H1 (cell line): ENCODE data around the gene NME7. TPM values are rescaled to one million over a fixed set of nuclear protein-coding genes. Genes with fewer than 3 reads are reported as not detected.

ENCODE experiments used
- CTCF ChIA-PET: fragments of 300-600 bp; sonication (Branson Sonifier 250); formaldehyde crosslinking; loops from one replicate; lab custom pipeline; 2021; ENCODE audit not compliant: partially characterized antibody; lab: Charles Lee
- POLR2A ChIA-PET: fragments of 300-600 bp; sonication (Branson Sonifier 250); formaldehyde crosslinking; loops from one replicate; lab custom pipeline; 2021; ENCODE audit warnings: inconsistent platforms; ENCODE audit not compliant: partially characterized antibody; lab: Charles Lee
- DNase-seq, 2 experiments: peaks; one replicate each; pipeline versions ENCODE4 v3.0.0 to v3.0.0-alpha.2; 2010 to 2022; ENCODE audit warnings: low spot score in 2 of 2, low read depth in 1 of 2, mixed read lengths in 1 of 2
- FAIRE-seq: peaks from 2 replicates; lab custom pipeline; 2011; peaks lifted over from hg19 to GRCh38; lab: Jason Lieb, UNC
- H2AFZ ChIP-seq: 2 replicates; pipeline ENCODE4 v1.8.1; 2012; ENCODE audit warnings: low read length, inconsistent platforms
- H2AK5ac ChIP-seq: 2 replicates; pipeline ENCODE4 v1.6.1; 2013; ENCODE audit warnings: low read depth, low read length
- H2BK120ac ChIP-seq: replicated peaks from 2 replicates; pipeline ENCODE3; 2013; ENCODE audit warnings: low read depth, low read length, inconsistent platforms
- H2BK12ac ChIP-seq: 2 replicates; pipeline ENCODE4 v1.6.1; 2013; ENCODE audit warnings: low read depth, low read length
- H2BK15ac ChIP-seq: 2 replicates; pipeline ENCODE4 v1.6.1; 2013; ENCODE audit warnings: low read length
- H2BK20ac ChIP-seq: 2 replicates; pipeline ENCODE4 v1.6.1; 2013; ENCODE audit warnings: low read length
- H2BK5ac ChIP-seq: 2 replicates; pipeline ENCODE4 v1.6.1; 2013; ENCODE audit warnings: low read depth, low read length
- H3K14ac ChIP-seq: 2 replicates; pipeline ENCODE4 v1.6.1; 2013; ENCODE audit warnings: inconsistent platforms; ENCODE audit not compliant: insufficient read length
- H3K18ac ChIP-seq: 2 replicates; pipeline ENCODE4 v1.6.1; 2013; ENCODE audit warnings: low read length; ENCODE audit errors: extremely low read depth
- H3K23ac ChIP-seq: 2 replicates; pipeline ENCODE4 v1.6.1; 2013; ENCODE audit warnings: inconsistent platforms; ENCODE audit not compliant: insufficient read length
- H3K23me2 ChIP-seq: 2 replicates; pipeline ENCODE4 v1.6.1; 2013; ENCODE audit warnings: low read depth, low read length
- H3K27ac ChIP-seq: 2 replicates; pipeline ENCODE4 v1.6.1; 2011; ENCODE audit warnings: low read depth, low read length, inconsistent platforms
- H3K27me3 ChIP-seq, 4 experiments: replicated peaks in 1 of 4; 1 replicate in 1 of 4; 2 replicates in 3 of 4; pipeline versions ENCODE4 v1.6.1 to v1.8.1; 2011 to 2013; ENCODE audit warnings: low read length in 3 of 4, mild to moderate bottlenecking in 3 of 4, inconsistent platforms in 2 of 4, mixed read lengths in 2 of 4, moderate library complexity in 1 of 4; ENCODE audit not compliant: control insufficient read depth in 3 of 4, insufficient read depth in 3 of 4; ENCODE audit errors: extremely low read depth in 1 of 4
- H3K36me3 ChIP-seq, 4 experiments: 2 replicates each; pipeline versions ENCODE4 v1.6.1 to v1.8.1; 2011 to 2013; ENCODE audit warnings: mild to moderate bottlenecking in 4 of 4, low read length in 3 of 4, moderate library complexity in 2 of 4, control low read depth in 1 of 4, inconsistent platforms in 1 of 4; ENCODE audit not compliant: insufficient read depth in 4 of 4, control insufficient read depth in 2 of 4
- H3K4ac ChIP-seq: replicated peaks from 2 replicates; pipeline ENCODE3; 2013; ENCODE audit warnings: low read length, low read depth, mixed read lengths, inconsistent platforms; ENCODE audit not compliant: insufficient read length
- H3K4me1 ChIP-seq, 4 experiments: replicated peaks in 1 of 4; 1 replicate in 1 of 4; 2 replicates in 3 of 4; pipeline versions ENCODE4 v1.6.1 to v1.8.1; 2011 to 2013; ENCODE audit warnings: low read length in 3 of 4, inconsistent platforms in 2 of 4, mixed read lengths in 1 of 4; ENCODE audit not compliant: insufficient read depth in 4 of 4, control insufficient read depth in 3 of 4
- H3K4me2 ChIP-seq, 2 experiments: 2 replicates each; pipeline versions ENCODE4 v1.6.1 to v1.8.1; 2011 to 2013; ENCODE audit warnings: low read depth in 2 of 2, low read length in 2 of 2, control low read depth in 1 of 2, inconsistent platforms in 1 of 2, mild to moderate bottlenecking in 1 of 2; ENCODE audit not compliant: insufficient read depth in 1 of 2
- H3K4me3 ChIP-seq, 4 experiments: fragments of 200-600, 300-600 bp in 1 of 4; sonication (generic), shearing (Covaris generic), sonication (Bioruptor Twin) in 1 of 4; 2 replicates each; pipeline versions ENCODE4 v1.5.1 to v1.8.1; 2011 to 2016; ENCODE audit warnings: low read length in 4 of 4, low read depth in 3 of 4, control low read depth in 2 of 4, inconsistent platforms in 2 of 4, mild to moderate bottlenecking in 2 of 4, mixed read lengths in 1 of 4, moderate library complexity in 1 of 4; ENCODE audit not compliant: insufficient read depth in 2 of 4; ENCODE audit errors: extremely low read depth in 1 of 4
- H3K56ac ChIP-seq: replicated peaks from 2 replicates; pipeline ENCODE3; 2013; ENCODE audit warnings: low read depth, mild to moderate bottlenecking, mixed read lengths, low read length, inconsistent platforms; ENCODE audit not compliant: insufficient read length
- H3K79me1 ChIP-seq: 2 replicates; pipeline ENCODE4 v1.6.1; 2013; ENCODE audit warnings: low read depth, low read length, control low read depth
- H3K79me2 ChIP-seq, 2 experiments: 2 replicates each; pipeline versions ENCODE4 v1.6.1 to v1.8.1; 2012 to 2013; ENCODE audit warnings: low read length in 2 of 2, mild to moderate bottlenecking in 2 of 2, inconsistent platforms in 1 of 2; ENCODE audit not compliant: insufficient read depth in 2 of 2, control insufficient read depth in 1 of 2
- H3K9ac ChIP-seq, 4 experiments: replicated peaks in 1 of 4; 1 replicate in 1 of 4; 2 replicates in 3 of 4; pipeline versions ENCODE4 v1.6.1 to v1.8.1; 2011 to 2013; ENCODE audit warnings: low read depth in 3 of 4, low read length in 3 of 4, control low read depth in 2 of 4, mild to moderate bottlenecking in 2 of 4, moderate library complexity in 2 of 4, inconsistent platforms in 1 of 4; ENCODE audit errors: extremely low read depth in 1 of 4
- H3K9me3 ChIP-seq, 2 experiments: 2 replicates each; pipeline versions ENCODE4 v1.6.1 to v1.8.1; 2012 to 2013; ENCODE audit warnings: mild to moderate bottlenecking in 2 of 2, moderate library complexity in 2 of 2, control low read depth in 1 of 2, inconsistent platforms in 1 of 2, low read depth in 1 of 2, low read length in 1 of 2, mixed read lengths in 1 of 2; ENCODE audit not compliant: insufficient read depth in 2 of 2
- H4K20me1 ChIP-seq, 2 experiments: replicated peaks in 1 of 2; 2 replicates each; pipeline versions ENCODE3 to v1.8.1; 2011 to 2013; ENCODE audit warnings: inconsistent platforms in 2 of 2, low read length in 2 of 2, mild to moderate bottlenecking in 1 of 2; ENCODE audit not compliant: insufficient read depth in 2 of 2, control insufficient read depth in 1 of 2
- H4K5ac ChIP-seq: 2 replicates; pipeline ENCODE4 v1.6.1; 2013; ENCODE audit warnings: low read length, low read depth, mixed read lengths, inconsistent platforms; ENCODE audit not compliant: insufficient read length
- H4K8ac ChIP-seq: 2 replicates; pipeline ENCODE4 v1.8.0; 2013; ENCODE audit warnings: mild to moderate bottlenecking, moderate library complexity, low read length, inconsistent platforms; ENCODE audit not compliant: insufficient read depth; ENCODE audit errors: extremely low read depth
- H4K91ac ChIP-seq: replicated peaks from 2 replicates; pipeline ENCODE3; 2013; ENCODE audit warnings: low read length, mixed read lengths, inconsistent platforms; ENCODE audit not compliant: insufficient read length
- POLR2AphosphoS5 ChIP-seq: IDR thresholded peaks from 2 replicates; pipeline ENCODE4 v1.6.1; 2011; ENCODE audit warnings: low read depth, low read length
- WGBS, 2 experiments: shearing (Covaris generic) in 1 of 2; methylation state at CpG; one replicate each; pipeline versions ENCODE4 v1.1.6 to v1.1.7; 2013 to 2015; ENCODE audit warnings: low lambda C conversion rate in 2 of 2, mixed read lengths in 2 of 2, inconsistent platforms in 1 of 2, low coverage in 1 of 2, missing lambda C conversion rate in 1 of 2; ENCODE audit not compliant: insufficient replicate concordance in 2 of 2, insufficient coverage in 1 of 2, insufficient read length in 1 of 2; ENCODE audit errors: extremely low coverage in 1 of 2, missing lambda C conversion rate in 1 of 2; 5-methylcytosine and 5-hydroxymethylcytosine counted together
- polyA plus RNA-seq, 7 experiments: library from polyadenylated mRNA; depleted of rRNA in 3 of 7; stranded (reverse) in 5 of 7; unstranded in 2 of 7; fragments of >200 nt in 5 of 7; fragments of 200-250 nt in 2 of 7; gene quantifications; 1 replicate in 5 of 7; 2 replicates in 1 of 7; 4 replicates in 1 of 7; pipeline versions ENCODE4 v1.2.1 to v1.2.3, GENCODE V29; 2011 to 2013; ENCODE audit warnings: missing spikeins in 2 of 7, mixed read lengths in 2 of 7
- total RNA-seq: library from RNA; stranded (reverse); fragmentation: NEBNext Ultra II Directional; extraction: Animal tissue kit (Norgen Biotek cat#: 25700); gene quantifications from 2 replicates; pipeline ENCODE4 v1.2.1, GENCODE V29; 2021
- TF ChIP-seq, protein P1 (sequence below): IDR thresholded peaks from 2 replicates; pipeline ENCODE4 v1.6.1; 2012; ENCODE audit warnings: low read length, inconsistent platforms

The NME7 gene
- total and polyA plus RNA-seq, 2 of the 8 experiments (the other 6 are each of a cell fraction or from before 2014, with no cell fraction given) = 11.6 to 28.5 TPM

DNA sequence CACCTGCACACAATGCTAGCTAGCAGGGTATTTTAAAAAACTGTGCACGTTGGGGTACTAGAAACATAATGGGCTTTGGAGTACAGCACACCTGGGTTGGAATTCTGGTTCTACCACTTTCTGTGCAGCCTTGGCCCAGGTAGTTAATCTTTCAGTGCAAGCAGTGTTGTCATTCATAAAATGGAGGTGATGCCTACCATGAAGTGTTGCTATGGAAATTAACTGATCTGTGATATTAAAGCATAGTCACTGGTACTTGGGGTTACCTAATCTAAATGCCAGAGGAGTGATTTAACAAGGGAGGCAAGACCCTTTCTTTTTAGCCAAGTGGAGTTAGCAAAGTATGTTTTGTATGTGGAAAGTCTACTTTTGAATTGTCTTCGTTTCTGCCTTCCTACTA lies 243.1 kb downstream of the NME7 start:
- Histone ChIP-seq H2BK20ac (no peak overlapping the region), H4K20me1 (peaks cover 0 to 3% of the 10 kb centered on the region in 2 experiments), H3K56ac (no peak overlapping the region), H4K5ac (no peak overlapping the region), H3K14ac (no peak overlapping the region), H2BK15ac (no peak overlapping the region), H2BK12ac (no peak overlapping the region), H3K4me1 (peaks cover 0 to 3% (median 1%) of the 10 kb centered on the region in 4 experiments; a peak in 2 of 7 replicates), H2BK120ac (no peak overlapping the region), H2AK5ac (no peak overlapping the region), H3K79me1 (peaks cover 4% of the 10 kb centered on the region; the same call in 1 of the 2 replicates), H3K9ac (no peak overlapping the region), H3K18ac (no peak overlapping the region), H3K27ac (no peak overlapping the region), H3K9me3 (no peaks in the 10 kb centered on the region), H4K8ac (no peak overlapping the region), H4K91ac (no peak overlapping the region), H3K23ac (no peak overlapping the region), H3K27me3 (no peaks in the 10 kb centered on the region), H3K4me2 (no peak overlapping the region), H3K36me3 (peaks cover 8 to 42% (median 22%) of the 10 kb centered on the region in 4 experiments), H3K4me3 (no peak overlapping the region), H2AFZ (no peak overlapping the region), H3K79me2 (peaks cover 0 to 25% of the 10 kb centered on the region in 2 experiments; a peak in 1 of 4 replicates), H2BK5ac (no peak overlapping the region), H3K4ac (no peak overlapping the region), H3K23me2 (no peaks in the 10 kb centered on the region; the same call in 1 of the 2 replicates)
- FAIRE-seq = no peak
- DNase-seq = no peak
- WGBS, 2 experiments = 89% methylated on average over 2 of the region's 2 CpGs; no CpG with 5 or more reads in 1 of the 2 experiments
- CTCF ChIA-PET = no interaction called here
- POLR2A ChIA-PET = no interaction called here
- no peak for TF ChIP-seq POLR2AphosphoS5
- TF ChIP-seq, protein P1, sequence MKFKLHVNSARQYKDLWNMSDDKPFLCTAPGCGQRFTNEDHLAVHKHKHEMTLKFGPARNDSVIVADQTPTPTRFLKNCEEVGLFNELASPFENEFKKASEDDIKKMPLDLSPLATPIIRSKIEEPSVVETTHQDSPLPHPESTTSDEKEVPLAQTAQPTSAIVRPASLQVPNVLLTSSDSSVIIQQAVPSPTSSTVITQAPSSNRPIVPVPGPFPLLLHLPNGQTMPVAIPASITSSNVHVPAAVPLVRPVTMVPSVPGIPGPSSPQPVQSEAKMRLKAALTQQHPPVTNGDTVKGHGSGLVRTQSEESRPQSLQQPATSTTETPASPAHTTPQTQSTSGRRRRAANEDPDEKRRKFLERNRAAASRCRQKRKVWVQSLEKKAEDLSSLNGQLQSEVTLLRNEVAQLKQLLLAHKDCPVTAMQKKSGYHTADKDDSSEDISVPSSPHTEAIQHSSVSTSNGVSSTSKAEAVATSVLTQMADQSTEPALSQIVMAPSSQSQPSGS = no peak
